B cell (primary cell): ENCODE results near the gene FAM25G. TPM values are rescaled to one million over a fixed set of nuclear protein-coding genes. Genes with fewer than 3 reads are reported as not detected.

Experiments used
- ATAC-seq: fragments of 200-7000 bp; cut with Tn5 transposase; one replicate; pipeline ENCODE4 v1.10.0; 2021; ENCODE audit warnings: low read depth, mild to moderate bottlenecking, moderate number of reproducible peaks, moderate library complexity
- CTCF ChIA-PET: fragments of 350-600 bp; sonication (Branson Sonifier 250); formaldehyde crosslinking; loops from one replicate; lab custom pipeline; 2021; ENCODE audit warnings: antibody characterized with exemption, inconsistent platforms; lab: Charles Lee
- POLR2A ChIA-PET: fragments of 350-600 bp; sonication (Branson Sonifier 250); formaldehyde crosslinking; loops from one replicate; lab custom pipeline; 2021; ENCODE audit warnings: antibody characterized with exemption; lab: Charles Lee
- DNase-seq: peaks from one replicate; pipeline ENCODE4 v3.0.0; 2013
- H2AFZ ChIP-seq: 2 replicates; pipeline ENCODE4 v1.6.1; 2012; ENCODE audit warnings: mild to moderate bottlenecking, low read depth, low read length; ENCODE audit not compliant: insufficient read depth, poor library complexity, severe bottlenecking
- H3K27ac ChIP-seq, 2 donors: 1 replicate in 1 of 2; 2 replicates in 1 of 2; pipeline ENCODE4 v1.5.1; 2012 to 2013; ENCODE audit warnings: low read length in 2 of 2, mild to moderate bottlenecking in 2 of 2, moderate library complexity in 1 of 2
- H3K27me3 ChIP-seq, 4 experiments: fragments of 200-600 bp in 1 of 4; sonication (generic) in 1 of 4; replicated peaks in 1 of 4; 1 replicate in 2 of 4; 2 replicates in 2 of 4; pipeline versions ENCODE4 v1.6.1 to v1.7.0; 2013 to 2016; ENCODE audit warnings: low read length in 3 of 4, mild to moderate bottlenecking in 2 of 4, mixed read lengths in 1 of 4, moderate library complexity in 1 of 4; ENCODE audit not compliant: insufficient read depth in 4 of 4, control insufficient read depth in 3 of 4; ENCODE audit errors: control extremely low read depth in 1 of 4
- H3K36me3 ChIP-seq, 2 experiments: replicated peaks in 1 of 2; 1 replicate in 1 of 2; 2 replicates in 1 of 2; pipeline versions ENCODE4 v1.6.1 to v1.7.1; 2013; ENCODE audit warnings: low read length in 1 of 2; ENCODE audit not compliant: insufficient read depth in 2 of 2, control insufficient read depth in 1 of 2; ENCODE audit errors: control extremely low read depth in 1 of 2, extremely low read depth in 1 of 2
- H3K4me1 ChIP-seq, 2 donors: fragments of 200-600 bp in 1 of 2; sonication (generic) in 1 of 2; 1 replicate in 1 of 2; 2 replicates in 1 of 2; pipeline versions ENCODE4 v1.5.1 to v1.6.1; 2013 to 2017; ENCODE audit warnings: low read length in 2 of 2; ENCODE audit not compliant: control insufficient read depth in 2 of 2, insufficient read depth in 2 of 2
- H3K4me2 ChIP-seq: replicated peaks from 2 replicates; pipeline ENCODE3; 2012; ENCODE audit warnings: mild to moderate bottlenecking, low read depth, low read length; ENCODE audit not compliant: poor library complexity, severe bottlenecking
- H3K4me3 ChIP-seq, 5 experiments: fragments of 200-600 bp in 1 of 5; sonication (generic) in 1 of 5; 1 replicate in 3 of 5; 2 replicates in 2 of 5; pipeline versions ENCODE4 v1.5.1 to v1.7.0; 2011 to 2016; ENCODE audit warnings: low read length in 4 of 5, mild to moderate bottlenecking in 4 of 5, low read depth in 2 of 5, control low read depth in 1 of 5, moderate library complexity in 1 of 5; ENCODE audit not compliant: insufficient read depth in 1 of 5; ENCODE audit errors: control extremely low read depth in 1 of 5, extremely low read depth in 1 of 5
- H3K79me2 ChIP-seq: fragments of 200-600 bp; sonication (generic); one replicate; pipeline ENCODE4 v1.6.0; 2016; ENCODE audit warnings: low read length; ENCODE audit not compliant: control insufficient read depth, insufficient read depth
- H3K9ac ChIP-seq: fragments of 200-600 bp; sonication (generic); 2 replicates; pipeline ENCODE4 v1.6.1; 2017; ENCODE audit warnings: mild to moderate bottlenecking, low read length, moderate library complexity
- H3K9me3 ChIP-seq, 3 donors: one replicate each; pipeline versions ENCODE4 v1.6.1 to v1.7.1; 2013; ENCODE audit warnings: low read length in 2 of 3; ENCODE audit not compliant: control insufficient read depth in 2 of 3, insufficient read depth in 1 of 3; ENCODE audit errors: control extremely low read depth in 1 of 3
- H4K20me1 ChIP-seq: 2 replicates; pipeline ENCODE4 v1.6.0; 2012; ENCODE audit warnings: mild to moderate bottlenecking, low read length; ENCODE audit not compliant: insufficient read depth, control insufficient read depth, poor library complexity, severe bottlenecking
- H3K27ac Mint-ChIP-seq: one replicate; pipeline ENCODE4 v1.8.0; 2021; ENCODE audit warnings: mixed read lengths
- H3K27me3 Mint-ChIP-seq: one replicate; pipeline ENCODE4 v1.8.0; 2021; ENCODE audit warnings: mixed read lengths
- H3K4me1 Mint-ChIP-seq: one replicate; pipeline ENCODE4 v1.8.0; 2021; ENCODE audit warnings: mixed read lengths
- H3K4me3 Mint-ChIP-seq: one replicate; pipeline ENCODE4 v1.8.0; 2021; ENCODE audit warnings: mixed read lengths
- H3K9me3 Mint-ChIP-seq: one replicate; pipeline ENCODE4 v1.8.0; 2022; ENCODE audit warnings: mixed read lengths; ENCODE audit not compliant: insufficient read depth
- EZH2 ChIP-seq: IDR thresholded peaks from 2 replicates; pipeline ENCODE4 v1.6.1; 2012; ENCODE audit warnings: borderline replicate concordance, low read depth, mild to moderate bottlenecking, moderate library complexity, low read length; ENCODE audit not compliant: insufficient read depth, poor library complexity, severe bottlenecking
- WGBS: methylation state at CpG from one replicate; pipeline ENCODE4 v1.1.5; 2013; ENCODE audit warnings: missing lambda C conversion rate; ENCODE audit not compliant: insufficient coverage; 5-methylcytosine and 5-hydroxymethylcytosine counted together
- intact Hi-C: fragments of 100-400 bp; cut with micrococcal nuclease; formaldehyde crosslinking; loops from one replicate; pipeline ENCODE4 v1.10.0; 2022
- polyA plus RNA-seq: library from polyadenylated mRNA; depleted of rRNA; stranded (reverse); fragments of >200 nt; gene quantifications from 2 replicates; pipeline ENCODE4 v1.2.3, GENCODE V29; 2012
- total RNA-seq, 2 donors: library from RNA; stranded (reverse); fragments of 120-200 nt in 1 of 2; gene quantifications; 1 replicate in 1 of 2; 2 replicates in 1 of 2; pipeline versions ENCODE4 v1.2.3 to v1.2.4, GENCODE V29; 2013 to 2022
- TF ChIP-seq, protein P1 (sequence below): fragments of 200-600 bp; IDR thresholded peaks from one replicate; pipeline ENCODE4 v1.8.0; 2022; ENCODE audit warnings: antibody characterized with exemption, mild to moderate bottlenecking

The FAM25G gene
- total and polyA plus RNA-seq, 2 donors (not counting 1 experiment from before 2014, with no cell fraction given), result not detected

DNA sequence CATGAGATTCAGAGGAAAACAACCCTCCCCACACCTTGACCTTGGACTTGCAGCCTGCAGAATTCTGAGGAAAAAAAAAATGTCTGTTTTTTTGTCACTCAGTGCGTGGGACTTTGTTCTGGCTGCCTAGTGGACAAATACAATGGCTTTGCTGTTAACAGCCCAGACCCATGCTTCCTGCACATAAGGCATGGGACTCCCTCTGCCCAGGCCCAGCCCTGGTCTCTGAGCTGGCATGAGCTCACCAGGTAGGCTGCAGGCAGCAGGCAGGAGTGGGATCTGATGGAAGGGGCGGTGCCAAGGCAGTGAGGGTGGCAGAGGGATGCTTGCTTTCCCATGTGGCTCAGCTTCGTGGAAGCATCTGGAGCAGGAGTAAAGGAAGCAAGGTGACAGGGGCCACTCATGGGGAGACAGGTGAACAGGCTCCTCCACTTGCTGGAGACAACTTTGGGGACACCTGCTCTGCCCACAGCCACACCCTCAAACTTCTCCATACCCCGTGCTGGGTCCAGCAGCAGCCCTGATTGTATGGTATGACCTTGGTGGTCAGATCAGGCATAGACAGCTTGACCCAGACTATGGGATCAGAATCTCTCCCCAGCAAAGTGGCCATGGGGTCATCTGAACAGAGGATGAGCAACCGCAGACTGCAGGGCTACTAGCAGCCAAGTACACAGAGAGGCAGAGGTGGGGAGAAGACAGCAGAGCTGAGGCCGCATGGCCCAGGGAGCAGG is 34.5 kb downstream of the FAM25G start:
- ChIA-PET POLR2A (no interaction called here), CTCF (no interaction called here)
- Mint-ChIP-seq H3K9me3 (no peaks in the 10 kb centered on the region), H3K4me3 (no peak overlapping the region), H3K27ac (no peak overlapping the region), H3K27me3 (peaks cover 17% of the 10 kb centered on the region), H3K4me1 (no peaks in the 10 kb centered on the region)
- no peaks in the 10 kb centered on the region for H3K36me3 ChIP-seq
- intact Hi-C loops, result no loop called here
- no peaks in the 10 kb centered on the region for H3K9me3 ChIP-seq
- no peak overlapping the region for H3K4me3 ChIP-seq
- no peak overlapping the region for H3K9ac ChIP-seq
- no peaks in the 10 kb centered on the region for H3K79me2 ChIP-seq
- H2AFZ ChIP-seq, result no peak overlapping the region
- H3K4me1 ChIP-seq, result no peaks in the 10 kb centered on the region
- peaks cover 0 to 3% (median 0%) of the 10 kb centered on the region in 4 experiments for H3K27me3 ChIP-seq
- TF ChIP-seq, protein P1, sequence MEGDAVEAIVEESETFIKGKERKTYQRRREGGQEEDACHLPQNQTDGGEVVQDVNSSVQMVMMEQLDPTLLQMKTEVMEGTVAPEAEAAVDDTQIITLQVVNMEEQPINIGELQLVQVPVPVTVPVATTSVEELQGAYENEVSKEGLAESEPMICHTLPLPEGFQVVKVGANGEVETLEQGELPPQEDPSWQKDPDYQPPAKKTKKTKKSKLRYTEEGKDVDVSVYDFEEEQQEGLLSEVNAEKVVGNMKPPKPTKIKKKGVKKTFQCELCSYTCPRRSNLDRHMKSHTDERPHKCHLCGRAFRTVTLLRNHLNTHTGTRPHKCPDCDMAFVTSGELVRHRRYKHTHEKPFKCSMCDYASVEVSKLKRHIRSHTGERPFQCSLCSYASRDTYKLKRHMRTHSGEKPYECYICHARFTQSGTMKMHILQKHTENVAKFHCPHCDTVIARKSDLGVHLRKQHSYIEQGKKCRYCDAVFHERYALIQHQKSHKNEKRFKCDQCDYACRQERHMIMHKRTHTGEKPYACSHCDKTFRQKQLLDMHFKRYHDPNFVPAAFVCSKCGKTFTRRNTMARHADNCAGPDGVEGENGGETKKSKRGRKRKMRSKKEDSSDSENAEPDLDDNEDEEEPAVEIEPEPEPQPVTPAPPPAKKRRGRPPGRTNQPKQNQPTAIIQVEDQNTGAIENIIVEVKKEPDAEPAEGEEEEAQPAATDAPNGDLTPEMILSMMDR, result no peak
- TF ChIP-seq EZH2, result no peak
- H3K27ac ChIP-seq, result no peak overlapping the region
- no peak overlapping the region for H3K4me2 ChIP-seq
- DNase-seq, result no peak
- no peaks in the 10 kb centered on the region for H4K20me1 ChIP-seq
- 98% methylated on average over 5 of the region's 6 CpGs for WGBS
- no peak for ATAC-seq

DNA sequence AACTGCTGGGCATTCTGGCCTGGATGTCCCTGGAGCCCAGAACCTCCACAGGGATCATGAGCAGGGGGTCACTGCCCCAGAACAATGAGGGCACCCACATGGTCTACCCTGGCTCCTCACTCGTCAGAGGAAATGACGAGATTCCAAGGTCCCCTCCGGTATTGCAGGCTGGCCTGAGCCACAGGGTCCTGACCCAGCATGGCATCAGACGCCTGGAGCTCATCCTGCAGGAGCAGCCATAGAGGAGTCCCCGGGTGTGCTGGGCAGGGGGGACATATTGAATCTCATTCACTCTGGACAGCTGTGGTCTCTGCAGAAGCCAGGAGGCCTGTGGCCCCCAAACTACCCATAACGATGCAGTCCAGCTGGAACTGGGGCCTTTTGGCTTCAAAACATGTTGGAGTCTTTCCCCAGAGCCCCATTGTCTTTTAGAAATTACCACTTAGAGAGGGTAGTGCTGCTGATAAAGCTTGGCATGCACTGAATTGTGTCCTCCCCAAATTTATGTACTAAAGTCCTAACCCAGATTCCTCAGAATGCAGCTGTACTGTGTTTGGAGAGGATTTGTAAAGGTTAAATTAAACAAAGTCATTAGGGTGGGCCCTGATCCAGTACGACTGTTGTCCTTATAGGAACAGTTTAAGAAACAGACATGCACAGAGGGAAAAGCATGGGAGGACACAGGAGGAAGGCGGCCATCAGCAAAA is 35.3 kb downstream of the FAM25G start:
- ChIA-PET POLR2A (no interaction called here), CTCF (no interaction called here)
- Histone ChIP-seq H3K4me2 (no peak overlapping the region), H3K36me3 (no peaks in the 10 kb centered on the region), H3K9me3 (no peaks in the 10 kb centered on the region), H2AFZ (no peak overlapping the region), H3K79me2 (no peaks in the 10 kb centered on the region), H4K20me1 (no peaks in the 10 kb centered on the region), H3K4me3 (no peak overlapping the region), H3K27me3 (peaks cover 0 to 3% (median 0%) of the 10 kb centered on the region in 4 experiments), H3K9ac (no peak overlapping the region), H3K27ac (no peak overlapping the region), H3K4me1 (no peaks in the 10 kb centered on the region)
- H3K27ac Mint-ChIP-seq, result no peak overlapping the region
- no peaks in the 10 kb centered on the region for H3K9me3 Mint-ChIP-seq
- TF ChIP-seq, protein P1, result no peak
- TF ChIP-seq EZH2, result no peak
- 96% methylated on average over 7 of the region's 8 CpGs for WGBS
- peaks cover 17% of the 10 kb centered on the region for H3K27me3 Mint-ChIP-seq
- no peaks in the 10 kb centered on the region for H3K4me1 Mint-ChIP-seq
- H3K4me3 Mint-ChIP-seq, result no peak overlapping the region
- intact Hi-C loops, result no loop called here
- DNase-seq (no peak), ATAC-seq (no peak)
